ENCODE measurements around the gene EPN1. TPM values are rescaled to one million over a fixed set of nuclear protein-coding genes. Genes with fewer than 3 reads are reported as not detected.

Gene EPN1
- total and polyA plus RNA-seq, 2 of the 13 experiments (the other 11 are each of a cell fraction or from before 2014, with no cell fraction given), result 28.9 to 31.7 TPM

DNA sequence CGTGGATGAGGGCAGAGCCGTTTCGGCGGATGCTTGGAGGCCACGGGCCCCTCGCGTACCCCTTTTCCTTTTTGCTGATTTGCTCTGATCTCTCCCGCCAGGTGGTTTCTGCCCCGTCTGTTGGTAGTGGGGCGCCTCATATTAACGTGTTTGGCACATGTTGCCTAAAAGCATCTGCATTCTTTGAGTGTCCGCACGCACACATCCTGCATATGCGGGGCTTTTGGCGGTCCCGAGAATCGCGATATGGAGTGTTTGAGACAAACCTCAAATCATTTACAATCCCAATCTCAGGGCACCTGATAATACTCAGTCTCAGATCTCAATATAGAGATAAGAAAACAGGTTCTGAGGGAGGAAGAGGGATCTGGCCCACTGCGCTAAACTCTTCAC is 19.4 kb upstream of the EPN1 start (continued):
- TF ChIP-seq, protein P1, sequence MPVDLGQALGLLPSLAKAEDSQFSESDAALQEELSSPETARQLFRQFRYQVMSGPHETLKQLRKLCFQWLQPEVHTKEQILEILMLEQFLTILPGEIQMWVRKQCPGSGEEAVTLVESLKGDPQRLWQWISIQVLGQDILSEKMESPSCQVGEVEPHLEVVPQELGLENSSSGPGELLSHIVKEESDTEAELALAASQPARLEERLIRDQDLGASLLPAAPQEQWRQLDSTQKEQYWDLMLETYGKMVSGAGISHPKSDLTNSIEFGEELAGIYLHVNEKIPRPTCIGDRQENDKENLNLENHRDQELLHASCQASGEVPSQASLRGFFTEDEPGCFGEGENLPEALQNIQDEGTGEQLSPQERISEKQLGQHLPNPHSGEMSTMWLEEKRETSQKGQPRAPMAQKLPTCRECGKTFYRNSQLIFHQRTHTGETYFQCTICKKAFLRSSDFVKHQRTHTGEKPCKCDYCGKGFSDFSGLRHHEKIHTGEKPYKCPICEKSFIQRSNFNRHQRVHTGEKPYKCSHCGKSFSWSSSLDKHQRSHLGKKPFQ (CRISPR knock-in tag; IDR thresholded peaks at IDR 0.05; ENCODE audit: insufficient replicate concordance), result no peak
- TF ChIP-seq PTBP1 (IDR thresholded peaks at IDR 0.05; ENCODE audit: low read depth, low read length, poor library complexity, severe bottlenecking) (no peak), ATF1 (CRISPR knock-in tag; IDR thresholded peaks at IDR 0.05) (no peak), ZNF33A (CRISPR knock-in tag; IDR thresholded peaks at IDR 0.05; ENCODE audit: borderline replicate concordance) (no peak), ZSCAN25 (CRISPR knock-in tag; IDR thresholded peaks at IDR 0.05) (no peak), KDM5A (IDR thresholded peaks at IDR 0.05; ENCODE audit: borderline replicate concordance, low read length) (peak; percentile 92), ETV5 (CRISPR knock-in tag; IDR thresholded peaks at IDR 0.05; ENCODE audit: borderline replicate concordance) (no peak), MBD4 (IDR thresholded peaks at IDR 0.05; ENCODE audit: borderline replicate concordance, low read length) (no peak), NR2F1 (CRISPR knock-in tag; IDR thresholded peaks at IDR 0.05) (no peak), ZNF441 (CRISPR knock-in tag; IDR thresholded peaks at IDR 0.05; ENCODE audit: borderline replicate concordance) (no peak), ZNF780A (CRISPR knock-in tag; IDR thresholded peaks at IDR 0.05) (0 out of 2 replicates have a peak, but pooled peaks have one; percentile 4), MAF1 (CRISPR knock-in tag; IDR thresholded peaks at IDR 0.05; ENCODE audit: borderline replicate concordance) (0 out of 2 replicates have a peak, but pooled peaks have one; percentile 12), ZEB1 (IDR thresholded peaks at IDR 0.05; ENCODE audit: insufficient replicate concordance, low read depth) (no peak), MLLT10 (CRISPR knock-in tag; IDR thresholded peaks at IDR 0.05) (peak; percentile 78; the same call in 1 of the 2 replicates)
- TF ChIP-seq, protein P2, sequence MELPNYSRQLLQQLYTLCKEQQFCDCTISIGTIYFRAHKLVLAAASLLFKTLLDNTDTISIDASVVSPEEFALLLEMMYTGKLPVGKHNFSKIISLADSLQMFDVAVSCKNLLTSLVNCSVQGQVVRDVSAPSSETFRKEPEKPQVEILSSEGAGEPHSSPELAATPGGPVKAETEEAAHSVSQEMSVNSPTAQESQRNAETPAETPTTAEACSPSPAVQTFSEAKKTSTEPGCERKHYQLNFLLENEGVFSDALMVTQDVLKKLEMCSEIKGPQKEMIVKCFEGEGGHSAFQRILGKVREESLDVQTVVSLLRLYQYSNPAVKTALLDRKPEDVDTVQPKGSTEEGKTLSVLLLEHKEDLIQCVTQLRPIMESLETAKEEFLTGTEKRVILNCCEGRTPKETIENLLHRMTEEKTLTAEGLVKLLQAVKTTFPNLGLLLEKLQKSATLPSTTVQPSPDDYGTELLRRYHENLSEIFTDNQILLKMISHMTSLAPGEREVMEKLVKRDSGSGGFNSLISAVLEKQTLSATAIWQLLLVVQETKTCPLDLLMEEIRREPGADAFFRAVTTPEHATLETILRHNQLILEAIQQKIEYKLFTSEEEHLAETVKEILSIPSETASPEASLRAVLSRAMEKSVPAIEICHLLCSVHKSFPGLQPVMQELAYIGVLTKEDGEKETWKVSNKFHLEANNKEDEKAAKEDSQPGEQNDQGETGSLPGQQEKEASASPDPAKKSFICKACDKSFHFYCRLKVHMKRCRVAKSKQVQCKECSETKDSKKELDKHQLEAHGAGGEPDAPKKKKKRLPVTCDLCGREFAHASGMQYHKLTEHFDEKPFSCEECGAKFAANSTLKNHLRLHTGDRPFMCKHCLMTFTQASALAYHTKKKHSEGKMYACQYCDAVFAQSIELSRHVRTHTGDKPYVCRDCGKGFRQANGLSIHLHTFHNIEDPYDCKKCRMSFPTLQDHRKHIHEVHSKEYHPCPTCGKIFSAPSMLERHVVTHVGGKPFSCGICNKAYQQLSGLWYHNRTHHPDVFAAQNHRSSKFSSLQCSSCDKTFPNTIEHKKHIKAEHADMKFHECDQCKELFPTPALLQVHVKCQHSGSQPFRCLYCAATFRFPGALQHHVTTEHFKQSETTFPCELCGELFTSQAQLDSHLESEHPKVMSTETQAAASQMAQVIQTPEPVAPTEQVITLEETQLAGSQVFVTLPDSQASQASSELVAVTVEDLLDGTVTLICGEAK (IDR thresholded peaks at IDR 0.05), result no peak
- TF ChIP-seq, protein P2 (CRISPR knock-in tag; IDR thresholded peaks at IDR 0.05), result no peak
- TF ChIP-seq, protein P3, sequence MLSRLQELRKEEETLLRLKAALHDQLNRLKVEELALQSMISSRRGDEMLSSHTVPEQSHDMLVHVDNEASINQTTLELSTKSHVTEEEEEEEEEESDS (CRISPR knock-in tag; IDR thresholded peaks at IDR 0.05; ENCODE audit: borderline replicate concordance), result no peak
- TF ChIP-seq, protein P4, sequence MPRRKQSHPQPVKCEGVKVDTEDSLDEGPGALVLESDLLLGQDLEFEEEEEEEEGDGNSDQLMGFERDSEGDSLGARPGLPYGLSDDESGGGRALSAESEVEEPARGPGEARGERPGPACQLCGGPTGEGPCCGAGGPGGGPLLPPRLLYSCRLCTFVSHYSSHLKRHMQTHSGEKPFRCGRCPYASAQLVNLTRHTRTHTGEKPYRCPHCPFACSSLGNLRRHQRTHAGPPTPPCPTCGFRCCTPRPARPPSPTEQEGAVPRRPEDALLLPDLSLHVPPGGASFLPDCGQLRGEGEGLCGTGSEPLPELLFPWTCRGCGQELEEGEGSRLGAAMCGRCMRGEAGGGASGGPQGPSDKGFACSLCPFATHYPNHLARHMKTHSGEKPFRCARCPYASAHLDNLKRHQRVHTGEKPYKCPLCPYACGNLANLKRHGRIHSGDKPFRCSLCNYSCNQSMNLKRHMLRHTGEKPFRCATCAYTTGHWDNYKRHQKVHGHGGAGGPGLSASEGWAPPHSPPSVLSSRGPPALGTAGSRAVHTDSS (CRISPR knock-in tag; conservative IDR thresholded peaks at IDR 0.05), result no peak
